Smooth muscle cell (in vitro differentiated cells): ENCODE data around the gene PSMC3IP. TPM values are rescaled to one million over a fixed set of nuclear protein-coding genes. Genes with fewer than 3 reads are reported as not detected.
A peak's percentile ranks its signal among the peaks of the same experiment; 100 is the strongest.
"Not testable (repeated sequence)": the region's sequence is repeated elsewhere in the genome, so short reads cannot be mapped to it uniquely, and the experiment has no call there.

ENCODE experiments used
- DNase-seq: peaks from one replicate; lab custom pipeline; 2025; ENCODE audit not compliant: unreplicated experiment; lab: John Stamatoyannopoulos, UW
- H2AFZ ChIP-seq: fragments of 200-600 bp; sonication (generic); 2 replicates; pipeline ENCODE4 v1.6.0; 2016; ENCODE audit warnings: antibody characterized with exemption, low read depth, mild to moderate bottlenecking
- H3F3A ChIP-seq: fragments of 200-600 bp; sonication (generic); 2 replicates; pipeline ENCODE4 v1.6.0; 2017; ENCODE audit warnings: antibody characterized with exemption, low read depth
- H3K27ac ChIP-seq: fragments of 200-600 bp; sonication (generic); 2 replicates; pipeline ENCODE4 v1.5.1; 2016; ENCODE audit warnings: low read depth, mild to moderate bottlenecking
- H3K27me3 ChIP-seq: fragments of 200-600 bp; sonication (generic); 2 replicates; pipeline ENCODE4 v1.6.1; 2016; ENCODE audit warnings: low read depth, mild to moderate bottlenecking
- H3K36me3 ChIP-seq: fragments of 200-600 bp; sonication (generic); 2 replicates; pipeline ENCODE4 v1.5.1; 2016; ENCODE audit warnings: low read depth
- H3K4me1 ChIP-seq: fragments of 200-600 bp; sonication (generic); 2 replicates; pipeline ENCODE4 v1.5.1; 2016; ENCODE audit warnings: low read depth
- H3K4me2 ChIP-seq: fragments of 200-600 bp; sonication (generic); 2 replicates; pipeline ENCODE4 v1.6.0; 2016; ENCODE audit warnings: mild to moderate bottlenecking
- H3K4me3 ChIP-seq: fragments of 200-600 bp; sonication (generic); 2 replicates; pipeline ENCODE4 v1.5.1; 2016; ENCODE audit warnings: mild to moderate bottlenecking
- H3K79me2 ChIP-seq: fragments of 200-600 bp; sonication (generic); 2 replicates; pipeline ENCODE4 v1.6.0; 2016; ENCODE audit warnings: low read depth, mild to moderate bottlenecking
- H3K9ac ChIP-seq: fragments of 200-600 bp; sonication (generic); 2 replicates; pipeline ENCODE4 v1.6.0; 2016; ENCODE audit warnings: low read depth
- H3K9me3 ChIP-seq: fragments of 200-600 bp; sonication (generic); replicated peaks from 2 replicates; pipeline ENCODE4 v1.5.1; 2016; ENCODE audit warnings: low read depth
- H4K20me1 ChIP-seq: fragments of 200-600 bp; sonication (generic); 2 replicates; pipeline ENCODE4 v1.6.0; 2016; ENCODE audit warnings: low read depth
- CTCF ChIP-seq: fragments of 200-600 bp; sonication (generic); IDR thresholded peaks from 2 replicates; pipeline ENCODE4 v1.5.1; 2017; ENCODE audit warnings: borderline replicate concordance, mild to moderate bottlenecking, antibody characterized with exemption; ENCODE audit not compliant: insufficient read depth, poor library complexity, severe bottlenecking
- WGBS: methylation state at CpG from one replicate; pipeline ENCODE4 v1.1.7; 2016; ENCODE audit warnings: low lambda C conversion rate; 5-methylcytosine and 5-hydroxymethylcytosine counted together
- polyA plus RNA-seq: library from polyadenylated mRNA; unstranded; fragments of >200 nt; fragmentation: Nextera tagmentation; extraction: Ambion mirVana; gene quantifications from 2 replicates; pipeline ENCODE4 v1.2.1, GENCODE V29; 2016
- total RNA-seq: library from RNA; depleted of rRNA; stranded (reverse); fragments of >200 nt; gene quantifications from 2 replicates; pipeline ENCODE4 v1.2.3, GENCODE V29; 2014

Gene PSMC3IP
- total and polyA plus RNA-seq, 2 experiments from 2014 or later: 5.3 to 7.7 TPM

- DNase-seq: no peak
- H3K4me2 ChIP-seq: peak overlapping the region; percentile 88
Measured at GRCh38 chr17:42548070-42548837, 29.3 kb downstream of the PSMC3IP start.

GRCh38 chr17:42547698-42548069, 29.8 kb downstream of the PSMC3IP start:
- H3K4me1 ChIP-seq: peaks cover 5% of the 10 kb centered on the region
- no peaks in the 10 kb centered on the region for H3K79me2 ChIP-seq
- no peaks in the 10 kb centered on the region for H3K9me3 ChIP-seq
- no peak overlapping the region for H3K4me3 ChIP-seq
- no peaks in the 10 kb centered on the region for H3K27me3 ChIP-seq
- H3K36me3 ChIP-seq: no peaks in the 10 kb centered on the region
- H3K9ac ChIP-seq: no peak overlapping the region
- H3K27ac ChIP-seq: no peak overlapping the region
- no peak overlapping the region for H3K4me2 ChIP-seq
- DNase-seq: no peak
- 95% methylated on average over 14 of the region's 14 CpGs for WGBS
- peaks cover 6% of the 10 kb centered on the region for H4K20me1 ChIP-seq
- TF ChIP-seq CTCF: no peak
- no peak overlapping the region for H2AFZ ChIP-seq
- peaks cover 5% of the 10 kb centered on the region for H3F3A ChIP-seq

More at GRCh38 chr17:42548070-42548837, 29.3 kb downstream of the PSMC3IP start:
- Histone ChIP-seq H2AFZ (no peak overlapping the region), H3K27ac (no peak overlapping the region), H4K20me1 (peaks cover 6% of the 10 kb centered on the region), H3K27me3 (no peaks in the 10 kb centered on the region), H3K36me3 (no peaks in the 10 kb centered on the region), H3K4me1 (peaks cover 5% of the 10 kb centered on the region), H3K4me3 (peak overlapping the region; percentile 53), H3K9me3 (no peaks in the 10 kb centered on the region), H3K79me2 (no peaks in the 10 kb centered on the region), H3F3A (peaks cover 5% of the 10 kb centered on the region), H3K9ac (no peak overlapping the region)
- TF ChIP-seq CTCF: peak; percentile 37
- WGBS: 11% methylated on average over 61 of the region's 74 CpGs

GRCh38 chr17:42547001-42547461, 30.5 kb downstream of the PSMC3IP start:
- Histone ChIP-seq H2AFZ (no peak overlapping the region), H3K27ac (no peak overlapping the region), H4K20me1 (peaks cover 6% of the 10 kb centered on the region), H3K79me2 (no peaks in the 10 kb centered on the region), H3K4me3 (no peak overlapping the region), H3K36me3 (no peaks in the 10 kb centered on the region), H3F3A (peaks cover 5% of the 10 kb centered on the region), H3K4me2 (no peak overlapping the region), H3K4me1 (peaks cover 5% of the 10 kb centered on the region), H3K9ac (no peak overlapping the region), H3K9me3 (no peaks in the 10 kb centered on the region), H3K27me3 (no peaks in the 10 kb centered on the region)
- DNase-seq: no peak
- WGBS: 93% methylated on average over 23 of the region's 23 CpGs
- TF ChIP-seq CTCF: no peak

- not testable (repeated sequence) for DNase-seq, H3K27me3 ChIP-seq, H2AFZ ChIP-seq, H3K9ac ChIP-seq, H4K20me1 ChIP-seq, H3K36me3 ChIP-seq, H3K4me1 ChIP-seq, H3K4me2 ChIP-seq, H3K4me3 ChIP-seq, H3F3A ChIP-seq, H3K79me2 ChIP-seq, H3K27ac ChIP-seq, H3K9me3 ChIP-seq
- 81% methylated on average over 9 of the region's 9 CpGs for WGBS
Measured at GRCh38 chr17:42545755-42546505, 31.6 kb downstream of the PSMC3IP start.
